ENCODE measurements around the gene SH2B2. TPM values are rescaled to one million over a fixed set of nuclear protein-coding genes. Genes with fewer than 3 reads are reported as not detected.
"Not testable (repeated sequence)": the region's sequence is repeated elsewhere in the genome, so short reads cannot be mapped to it uniquely, and the experiment has no call there.

The SH2B2 gene
- total RNA-seq, 1 donor from 2014 or later, result 13.6 TPM

DNA sequence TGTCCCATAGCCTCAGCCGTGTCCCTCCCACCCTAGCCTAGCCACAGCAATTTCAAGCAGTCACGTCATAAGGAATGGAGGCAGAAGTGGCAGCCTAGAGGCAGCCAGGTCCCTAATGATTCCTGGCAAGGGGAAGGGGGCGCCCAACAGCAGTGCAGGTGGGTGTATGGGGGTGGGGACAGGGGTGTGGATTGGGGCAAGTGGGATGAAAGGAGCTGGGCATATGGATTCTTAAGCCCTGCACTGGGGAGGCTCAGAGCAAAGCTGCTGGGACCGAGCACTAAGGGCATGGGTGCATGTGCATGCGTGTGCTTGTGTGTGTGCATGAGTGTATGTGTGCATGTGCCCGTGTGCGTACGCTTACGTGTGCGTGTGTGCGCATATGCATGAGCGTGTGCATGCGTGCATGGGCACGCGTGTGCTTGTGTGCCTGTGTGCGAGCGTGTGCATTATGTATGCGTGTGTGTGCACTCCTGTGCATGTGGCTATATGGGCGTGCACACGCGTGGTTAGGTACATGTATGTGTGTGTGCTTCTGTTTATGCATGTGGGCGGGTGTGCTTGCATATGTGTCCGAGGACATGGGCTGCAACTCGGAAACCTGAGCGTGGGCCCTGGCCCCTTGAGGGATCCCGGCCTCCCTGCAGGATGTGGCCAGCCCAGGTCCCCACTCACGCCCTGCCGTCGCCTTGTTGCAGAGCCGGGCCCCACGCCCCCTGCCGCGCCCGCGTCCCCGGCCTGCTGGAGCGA, 34.1 kb downstream of the SH2B2 start:
- no peak for TF ChIP-seq CTCF (conservative IDR thresholded peaks at IDR 0.05; ENCODE audit: low read depth, low read length)
- H3K4me3 ChIP-seq (ENCODE audit: low read depth, low read length), result no peak overlapping the region
- DNase-seq (ENCODE audit: low read depth), result no peak

GRCh38 chr7:102321351-102322201, 34.9 kb downstream of the SH2B2 start:
- no peak overlapping the region for H3K4me3 ChIP-seq (ENCODE audit: low read depth, low read length)
- DNase-seq (ENCODE audit: low read depth), result no peak
- no peak for TF ChIP-seq CTCF (conservative IDR thresholded peaks at IDR 0.05; ENCODE audit: low read depth, low read length)

DNA sequence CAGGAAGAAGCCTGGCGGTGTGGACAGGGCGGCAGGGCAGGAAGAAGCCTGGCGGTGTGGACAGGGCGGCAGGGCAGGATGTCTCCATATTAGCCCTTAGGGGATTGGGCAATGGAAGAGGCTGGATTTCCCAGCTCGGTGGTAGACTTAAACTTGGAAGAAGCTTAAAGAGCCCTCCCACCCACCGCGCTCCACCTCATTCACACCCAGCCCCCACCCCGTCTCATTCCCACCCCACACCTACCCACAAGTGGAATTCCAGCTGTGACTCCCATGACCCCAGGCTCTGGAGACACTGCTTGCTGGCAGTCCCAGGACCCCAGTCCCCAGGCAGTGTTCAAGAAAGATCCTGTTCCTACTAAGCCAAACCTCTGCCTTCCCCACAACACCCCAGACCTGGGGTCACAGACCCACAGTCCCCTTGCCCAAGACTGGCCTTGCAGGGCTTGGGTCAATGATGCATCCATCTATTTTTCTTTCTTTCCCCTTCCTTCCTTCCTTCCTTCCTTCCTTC, 35.6 kb downstream of the SH2B2 start:
- TF ChIP-seq CTCF (conservative IDR thresholded peaks at IDR 0.05; ENCODE audit: low read depth, low read length), result no peak
- no peak overlapping the region for H3K4me3 ChIP-seq (ENCODE audit: low read depth, low read length)
- DNase-seq (ENCODE audit: low read depth), result no peak

DNA sequence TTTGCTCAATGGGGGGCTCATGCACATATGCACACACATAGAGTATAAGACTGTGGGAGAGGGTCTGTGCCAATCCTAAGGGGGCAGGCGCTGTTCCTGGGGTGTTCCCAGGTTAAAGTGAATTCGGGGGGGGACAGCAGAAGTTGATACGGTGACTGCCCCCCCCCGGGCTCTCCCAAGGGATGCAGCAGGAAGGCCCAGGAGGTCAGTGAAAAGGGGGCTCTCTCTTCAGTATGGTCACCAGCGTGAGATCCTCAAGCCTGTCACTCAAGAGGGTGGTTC, 37.2 kb downstream of the SH2B2 start:
- no peak for DNase-seq (ENCODE audit: low read depth)
- TF ChIP-seq CTCF (conservative IDR thresholded peaks at IDR 0.05; ENCODE audit: low read depth, low read length), result no peak
- H3K4me3 ChIP-seq (ENCODE audit: low read depth, low read length), result no peak overlapping the region

GRCh38 chr7:102325106-102325505, 38.4 kb downstream of the SH2B2 start:
- DNase-seq (ENCODE audit: low read depth); H3K4me3 ChIP-seq (ENCODE audit: low read depth, low read length): not testable (repeated sequence)

DNA sequence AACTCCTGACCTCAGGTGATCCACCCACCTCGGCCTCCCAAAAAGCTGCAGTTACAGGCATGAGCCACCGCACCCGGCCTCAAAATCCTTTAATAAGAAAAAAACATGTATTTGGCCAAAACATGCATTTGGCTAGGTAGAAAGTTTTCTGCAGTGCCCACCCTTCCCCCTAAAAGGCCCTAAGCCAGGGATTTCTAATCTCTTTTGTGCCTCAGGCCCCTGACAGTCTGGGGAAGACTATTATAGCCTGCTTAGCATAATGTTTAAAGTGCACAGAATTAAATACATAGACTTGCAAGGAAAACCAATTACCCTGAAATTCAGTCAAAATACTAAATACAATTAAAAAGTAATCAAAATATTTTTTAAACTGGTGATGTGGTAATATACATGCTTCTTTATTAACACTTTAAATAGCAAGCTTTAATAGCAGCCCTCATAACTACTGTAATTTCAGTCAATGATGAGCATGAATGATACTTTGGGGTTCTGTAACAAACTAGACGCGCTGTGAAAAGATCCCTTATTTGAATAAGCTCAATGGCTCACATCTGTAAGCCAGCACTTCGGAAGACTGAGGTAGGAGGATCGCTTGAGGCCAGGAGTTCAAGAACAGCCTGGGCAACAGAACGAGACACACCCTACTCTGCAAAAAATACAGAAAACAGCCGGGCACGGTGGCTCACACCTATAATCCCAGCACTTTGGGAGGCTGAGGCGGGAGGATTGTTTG, 39.7 kb downstream of the SH2B2 start:
- no peak overlapping the region for H3K4me3 ChIP-seq (ENCODE audit: low read depth, low read length)
- no peak for TF ChIP-seq CTCF (conservative IDR thresholded peaks at IDR 0.05; ENCODE audit: low read depth, low read length)
- no peak for DNase-seq (ENCODE audit: low read depth)

DNA sequence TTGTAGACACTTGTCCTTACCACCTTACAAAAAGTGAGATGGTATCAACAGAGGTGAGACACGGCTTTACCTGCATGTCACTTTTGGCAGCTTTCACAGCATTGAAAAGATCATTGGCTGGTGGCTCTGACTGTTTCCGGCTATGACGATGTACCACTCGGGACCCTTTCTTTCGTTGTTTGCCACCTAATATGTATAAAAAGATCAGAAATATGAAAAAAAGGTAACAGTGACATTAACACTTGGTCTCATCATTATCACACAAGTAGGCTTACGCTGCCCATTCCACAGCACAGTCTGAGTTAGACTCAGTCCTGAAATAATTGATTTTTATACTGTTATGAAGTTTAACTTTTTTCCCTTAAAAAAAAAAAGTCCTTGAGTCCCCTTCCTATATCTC, 40.5 kb downstream of the SH2B2 start:
- not testable (repeated sequence) for DNase-seq (ENCODE audit: low read depth)

DNA sequence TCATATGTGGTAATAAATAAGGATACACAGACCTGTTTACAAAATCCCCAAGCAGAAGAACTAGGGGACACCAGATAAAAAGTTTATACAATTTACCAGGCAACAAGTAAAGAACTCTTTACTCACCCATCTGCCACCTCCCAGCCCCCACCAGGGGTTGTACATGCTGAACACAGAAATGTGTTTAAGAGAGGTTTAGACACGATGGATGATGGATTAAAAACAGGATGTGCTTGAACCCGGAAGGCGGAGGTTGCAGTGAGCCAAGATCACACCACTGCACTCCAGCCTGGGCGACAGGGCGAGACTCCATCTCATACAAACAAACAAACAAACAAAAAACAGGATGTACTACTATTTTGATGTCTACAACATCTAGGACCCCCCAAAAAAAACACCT, 42.2 kb downstream of the SH2B2 start:
- DNase-seq (ENCODE audit: low read depth); H3K4me3 ChIP-seq (ENCODE audit: low read depth, low read length): not testable (repeated sequence)

More for the DNA sequence above, 40.5 kb downstream of the SH2B2 start:
- H3K4me3 ChIP-seq (ENCODE audit: low read depth, low read length), result not testable (repeated sequence)

- H3K4me3 ChIP-seq (ENCODE audit: low read depth, low read length); DNase-seq (ENCODE audit: low read depth): not testable (repeated sequence)
Measured at GRCh38 chr7:102329366-102329765, 42.7 kb downstream of the SH2B2 start.

GRCh38 chr7:102330666-102331460, 44.2 kb downstream of the SH2B2 start:
- DNase-seq (ENCODE audit: low read depth); H3K4me3 ChIP-seq (ENCODE audit: low read depth, low read length): not testable (repeated sequence)

DNA sequence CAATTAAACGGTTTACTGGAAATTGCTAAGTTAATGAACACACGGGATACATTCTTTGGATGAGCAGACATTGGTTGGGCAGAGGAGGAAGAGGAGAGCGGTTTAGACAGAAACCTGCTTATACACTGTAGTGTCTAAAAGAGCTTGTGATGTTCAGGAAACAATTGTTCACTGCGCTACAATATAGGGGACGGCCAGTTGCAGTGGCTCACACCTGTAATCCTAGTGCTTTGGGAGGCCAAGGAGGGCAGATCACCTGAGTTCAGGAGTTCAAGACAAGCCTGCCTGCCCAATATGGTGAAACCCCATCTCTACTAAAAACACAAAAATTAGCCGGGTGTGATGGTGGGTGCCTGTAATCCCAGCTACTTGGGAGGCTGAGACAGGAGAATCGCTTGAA, 48.9 kb downstream of the SH2B2 start:
- DNase-seq (ENCODE audit: low read depth); H3K4me3 ChIP-seq (ENCODE audit: low read depth, low read length): not testable (repeated sequence)

Measured in epithelial cell of proximal tubule (primary cell).